ENCODE data around the gene WDR1. TPM values are rescaled to one million over a fixed set of nuclear protein-coding genes. Genes with fewer than 3 reads are reported as not detected.

Gene WDR1
- total RNA-seq, 3 donors from 2014 or later (not counting 1 experiment from before 2014, with no cell fraction given), result 411 to 477 (median 468) TPM

GRCh38 chr4:10162341-10163000 is 45.9 kb upstream of the WDR1 start:
- 92% methylated on average over 6 of the region's 7 CpGs for WGBS (ENCODE audit: insufficient coverage)
- Mint-ChIP-seq H3K4me3 (no peak overlapping the region), H3K27ac (no peak overlapping the region), H3K36me3 (no peaks in the 10 kb centered on the region), H3K27me3 (ENCODE audit: low read depth in 2 of 2) (no peaks in the 10 kb centered on the region), H3K9me3 (no peaks in the 10 kb centered on the region), H3K4me1 (peaks cover 0 to 11% of the 10 kb centered on the region in 2 donors)
- Histone ChIP-seq H3K27ac (ENCODE audit: low read length) (no peak overlapping the region), H3K4me1 (ENCODE audit: control insufficient read depth, insufficient read depth, low read length) (no peaks in the 10 kb centered on the region), H3K9me3 (ENCODE audit: control insufficient read depth, insufficient read depth, low read length) (no peaks in the 10 kb centered on the region), H3K36me3 (ENCODE audit: control insufficient read depth, insufficient read depth, low read length) (no peaks in the 10 kb centered on the region), H3K4me3 (ENCODE audit: low read length) (no peak overlapping the region), H3K27me3 (ENCODE audit: control insufficient read depth, insufficient read depth, low read length) (no peaks in the 10 kb centered on the region)
- DNase-seq (no peak), ATAC-seq (no peak)
- intact Hi-C loops (cut with micrococcal nuclease), result no loop called here
- TF ChIP-seq, protein P1, sequence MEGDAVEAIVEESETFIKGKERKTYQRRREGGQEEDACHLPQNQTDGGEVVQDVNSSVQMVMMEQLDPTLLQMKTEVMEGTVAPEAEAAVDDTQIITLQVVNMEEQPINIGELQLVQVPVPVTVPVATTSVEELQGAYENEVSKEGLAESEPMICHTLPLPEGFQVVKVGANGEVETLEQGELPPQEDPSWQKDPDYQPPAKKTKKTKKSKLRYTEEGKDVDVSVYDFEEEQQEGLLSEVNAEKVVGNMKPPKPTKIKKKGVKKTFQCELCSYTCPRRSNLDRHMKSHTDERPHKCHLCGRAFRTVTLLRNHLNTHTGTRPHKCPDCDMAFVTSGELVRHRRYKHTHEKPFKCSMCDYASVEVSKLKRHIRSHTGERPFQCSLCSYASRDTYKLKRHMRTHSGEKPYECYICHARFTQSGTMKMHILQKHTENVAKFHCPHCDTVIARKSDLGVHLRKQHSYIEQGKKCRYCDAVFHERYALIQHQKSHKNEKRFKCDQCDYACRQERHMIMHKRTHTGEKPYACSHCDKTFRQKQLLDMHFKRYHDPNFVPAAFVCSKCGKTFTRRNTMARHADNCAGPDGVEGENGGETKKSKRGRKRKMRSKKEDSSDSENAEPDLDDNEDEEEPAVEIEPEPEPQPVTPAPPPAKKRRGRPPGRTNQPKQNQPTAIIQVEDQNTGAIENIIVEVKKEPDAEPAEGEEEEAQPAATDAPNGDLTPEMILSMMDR (IDR thresholded peaks at IDR 0.05), result no peak

DNA sequence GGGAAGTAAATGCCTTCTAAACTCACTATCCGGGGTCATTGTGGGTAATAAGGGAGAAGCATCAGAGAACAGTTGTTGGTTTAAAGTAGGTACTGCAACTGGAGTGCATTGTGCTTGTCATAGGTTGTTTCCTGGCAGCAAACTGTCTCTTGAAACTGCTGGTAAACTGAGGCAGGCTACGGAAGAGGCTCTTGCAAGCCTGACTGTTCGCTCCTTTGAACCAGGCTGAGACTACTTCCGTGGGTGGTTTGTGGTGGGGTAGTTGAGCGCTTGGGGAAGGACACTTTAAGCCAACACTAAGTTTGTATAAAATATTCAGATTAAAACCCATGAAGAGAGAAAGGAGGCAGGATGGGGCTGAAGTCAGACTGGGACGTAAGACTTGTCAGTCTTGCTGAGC is 45.2 kb upstream of the WDR1 start:
- DNase-seq (peak in 1 of 2 donors; percentile 61), ATAC-seq (peak in 1 of 3 donors; percentile 44)
- no peak overlapping the region for H3K4me3 ChIP-seq (ENCODE audit: low read length)
- no peak overlapping the region for H3K27ac ChIP-seq (ENCODE audit: low read length)
- Mint-ChIP-seq H3K4me3 (no peak overlapping the region), H3K27ac (peak overlapping the region in 1 of 2 donors; percentile 45), H3K36me3 (no peaks in the 10 kb centered on the region), H3K27me3 (ENCODE audit: low read depth in 2 of 2) (no peaks in the 10 kb centered on the region), H3K9me3 (no peaks in the 10 kb centered on the region), H3K4me1 (peaks cover 0 to 11% of the 10 kb centered on the region in 2 donors)
- no peaks in the 10 kb centered on the region for H3K4me1 ChIP-seq (ENCODE audit: control insufficient read depth, insufficient read depth, low read length)
- H3K27me3 ChIP-seq (ENCODE audit: control insufficient read depth, insufficient read depth, low read length), result no peaks in the 10 kb centered on the region
- intact Hi-C loops (cut with micrococcal nuclease), result no loop called here
- H3K36me3 ChIP-seq (ENCODE audit: control insufficient read depth, insufficient read depth, low read length), result no peaks in the 10 kb centered on the region
- no peaks in the 10 kb centered on the region for H3K9me3 ChIP-seq (ENCODE audit: control insufficient read depth, insufficient read depth, low read length)
- WGBS (ENCODE audit: insufficient coverage), result 50% methylated on average over 5 of the region's 6 CpGs
- TF ChIP-seq, protein P1 (IDR thresholded peaks at IDR 0.05), result no peak

GRCh38 chr4:10161146-10161545 is 44.5 kb upstream of the WDR1 start:
- no peak overlapping the region for H3K4me3 ChIP-seq (ENCODE audit: low read length)
- no peaks in the 10 kb centered on the region for H3K4me1 ChIP-seq (ENCODE audit: control insufficient read depth, insufficient read depth, low read length)
- Mint-ChIP-seq H3K4me1 (peaks cover 0 to 11% of the 10 kb centered on the region in 2 donors), H3K36me3 (no peaks in the 10 kb centered on the region), H3K27ac (no peak overlapping the region), H3K4me3 (no peak overlapping the region), H3K9me3 (no peaks in the 10 kb centered on the region), H3K27me3 (ENCODE audit: low read depth in 2 of 2) (peaks cover 0 to 2% of the 10 kb centered on the region in 2 donors)
- H3K36me3 ChIP-seq (ENCODE audit: control insufficient read depth, insufficient read depth, low read length), result no peaks in the 10 kb centered on the region
- 47% methylated on average over 3 of the region's 3 CpGs for WGBS (ENCODE audit: insufficient coverage)
- TF ChIP-seq, protein P1 (IDR thresholded peaks at IDR 0.05), result no peak
- no peaks in the 10 kb centered on the region for H3K9me3 ChIP-seq (ENCODE audit: control insufficient read depth, insufficient read depth, low read length)
- ATAC-seq (no peak), DNase-seq (no peak)
- no peaks in the 10 kb centered on the region for H3K27me3 ChIP-seq (ENCODE audit: control insufficient read depth, insufficient read depth, low read length)
- H3K27ac ChIP-seq (ENCODE audit: low read length), result no peak overlapping the region
- intact Hi-C loops (cut with micrococcal nuclease), result no loop called here

Measured in natural killer cell (primary cell).